NCI-H2171 (cell line): ENCODE data around the gene LINC00237.

ENCODE experiments used
- DNase-seq: peaks from one replicate; lab custom pipeline; 2025; lab: John Stamatoyannopoulos, UW

Gene LINC00237

DNA sequence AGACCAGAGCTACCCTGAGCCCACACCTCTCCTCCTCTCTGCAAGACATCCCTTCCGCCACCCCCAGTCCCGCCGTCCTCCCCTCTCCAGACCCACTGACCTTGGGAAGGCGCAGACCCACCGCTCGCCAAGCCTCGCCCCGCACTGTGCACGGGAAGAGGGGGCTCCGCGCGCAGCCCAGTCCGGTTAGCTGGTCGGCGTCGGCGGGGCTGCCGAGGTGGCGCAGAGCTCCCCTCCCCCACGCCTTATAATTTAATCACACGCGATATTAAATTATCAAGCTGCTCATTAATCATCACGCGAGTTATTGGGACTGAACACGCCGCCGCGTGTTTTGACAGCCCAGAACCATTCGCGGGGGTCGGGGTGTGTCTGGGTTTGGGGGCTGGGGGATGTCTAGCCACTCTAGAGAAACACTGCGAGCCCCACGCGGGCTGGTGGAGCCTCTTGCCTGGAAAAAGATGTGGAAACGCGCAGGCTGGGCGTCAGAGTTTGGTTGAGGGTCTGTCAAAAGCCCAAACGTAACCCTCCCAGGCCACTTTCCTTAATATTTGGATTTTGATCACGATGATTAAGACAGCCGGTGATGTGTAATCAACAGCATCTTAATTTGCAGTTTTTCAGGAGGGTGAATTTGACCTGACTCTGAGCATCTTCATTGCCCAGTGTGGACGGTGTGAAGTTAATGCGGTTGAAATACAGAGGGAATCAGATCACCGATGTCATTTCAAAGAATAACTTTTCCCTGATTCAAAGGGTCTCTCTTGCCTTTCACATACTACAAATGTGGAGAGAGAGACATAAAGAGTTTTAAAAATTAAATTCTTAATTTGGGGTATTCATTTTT is at the start of gene LINC00237:
Gene LINC00237 (minus strand): TSS at position 188 of the 847 bp plus-strand sequence.
- DNase-seq, result no peak

- DNase-seq, result no peak
Observed at GRCh38 chr20:21155268-21155667, 49.1 kb upstream of the LINC00237 start.

- no peak for DNase-seq
Observed at GRCh38 chr20:21154692-21155091, 48.5 kb upstream of the LINC00237 start.

GRCh38 chr20:21151791-21152190 is 45.6 kb upstream of the LINC00237 start:
- DNase-seq, result no peak

- DNase-seq, result no peak
Observed at GRCh38 chr20:21149344-21149743, 43.2 kb upstream of the LINC00237 start.

DNA sequence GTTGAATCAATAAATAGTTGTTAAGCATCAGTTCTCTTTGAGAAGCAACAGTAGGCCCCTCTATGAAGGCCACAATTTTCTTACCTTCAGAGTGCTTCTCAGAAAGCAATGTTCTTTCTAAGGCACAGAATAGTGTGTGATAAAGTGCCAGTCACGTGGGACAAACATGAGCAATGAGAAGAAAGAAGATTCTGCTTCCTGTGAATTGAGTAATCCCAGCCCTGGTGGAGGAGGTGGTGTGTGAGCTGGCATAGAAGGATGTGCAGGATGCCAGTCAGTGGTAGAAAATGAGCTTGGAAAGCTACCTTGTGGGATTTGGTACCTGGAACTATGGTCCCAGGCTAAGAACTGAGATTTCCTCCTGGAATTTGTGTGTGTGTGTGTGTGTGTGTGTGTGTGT is 41.4 kb upstream of the LINC00237 start:
- DNase-seq, result no peak

GRCh38 chr20:21146215-21146614 is 40.1 kb upstream of the LINC00237 start:
- DNase-seq, result no peak

- DNase-seq, result no peak
Observed at GRCh38 chr20:21145424-21145823, 39.3 kb upstream of the LINC00237 start.

- no peak for DNase-seq
Observed at GRCh38 chr20:21143194-21143890, 37.2 kb upstream of the LINC00237 start.

- no peak for DNase-seq
Observed at GRCh38 chr20:21141825-21142224, 35.7 kb upstream of the LINC00237 start.

DNA sequence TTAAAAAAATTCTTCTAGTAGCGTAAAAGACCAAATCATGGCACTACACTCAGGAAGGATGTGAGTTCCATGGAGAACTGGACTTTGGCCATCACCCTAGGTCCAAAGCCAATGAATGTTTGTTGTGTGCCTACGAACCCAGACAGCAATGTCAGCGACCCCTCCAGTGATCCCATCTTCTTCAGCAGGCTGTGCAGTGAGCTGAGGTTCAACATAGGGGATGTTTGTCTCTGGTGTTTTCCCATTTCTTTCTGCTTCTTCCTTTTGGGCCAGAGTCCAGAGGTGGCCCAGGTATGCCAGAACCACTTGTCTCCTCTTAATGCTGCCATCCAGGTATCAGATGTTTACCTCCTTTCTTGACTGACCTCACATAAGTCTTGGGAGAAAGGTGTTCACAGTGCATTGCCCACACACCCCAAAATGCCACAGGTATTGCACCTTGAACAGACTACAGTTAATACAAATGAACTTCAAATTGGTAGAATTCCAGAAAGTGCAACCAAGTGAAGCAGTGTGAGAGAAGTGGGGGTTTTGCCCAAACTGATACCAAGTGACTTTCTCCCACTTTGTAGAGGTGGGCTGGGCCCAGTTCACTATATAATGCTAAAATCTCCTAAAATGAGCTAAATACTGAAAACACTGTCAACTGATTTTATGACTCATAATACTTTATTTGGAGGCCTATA is 33.9 kb upstream of the LINC00237 start:
- no peak for DNase-seq

- DNase-seq, result no peak
Observed at GRCh38 chr20:21137078-21137477, 30.9 kb upstream of the LINC00237 start.

DNA sequence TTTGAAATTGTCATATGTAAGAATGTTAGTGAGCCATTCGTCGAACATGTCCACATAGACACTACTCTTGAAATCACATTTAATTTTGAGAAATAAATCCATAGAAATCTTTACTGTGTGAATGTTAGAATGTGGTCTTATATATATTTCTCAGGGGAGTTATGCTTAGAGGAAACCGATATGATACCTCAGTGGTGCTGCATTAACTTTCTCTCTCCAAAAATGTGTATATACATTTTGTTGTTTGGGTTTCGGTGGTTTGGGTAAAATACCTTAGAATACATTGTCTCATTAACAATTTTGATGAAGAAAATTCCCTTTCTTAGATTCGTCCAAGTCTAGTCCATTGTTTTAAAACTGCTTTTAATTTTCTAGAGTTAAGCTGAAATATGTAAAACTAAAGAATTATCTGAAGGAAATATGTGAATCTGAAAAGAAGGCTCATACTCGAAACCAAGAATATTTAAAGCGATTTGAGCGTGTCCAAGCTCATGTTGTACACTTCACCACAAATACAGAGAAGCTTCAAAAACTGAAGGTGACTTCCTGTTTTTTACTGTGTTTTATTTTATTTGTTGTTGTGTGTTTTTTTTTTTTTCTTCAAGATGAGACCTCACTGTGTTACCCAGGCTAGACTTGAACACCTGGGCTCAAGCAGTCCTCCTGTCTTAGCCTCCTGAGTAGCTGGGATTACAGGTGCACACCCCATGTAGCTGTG is 30.0 kb upstream of the LINC00237 start:
- no peak for DNase-seq

DNA sequence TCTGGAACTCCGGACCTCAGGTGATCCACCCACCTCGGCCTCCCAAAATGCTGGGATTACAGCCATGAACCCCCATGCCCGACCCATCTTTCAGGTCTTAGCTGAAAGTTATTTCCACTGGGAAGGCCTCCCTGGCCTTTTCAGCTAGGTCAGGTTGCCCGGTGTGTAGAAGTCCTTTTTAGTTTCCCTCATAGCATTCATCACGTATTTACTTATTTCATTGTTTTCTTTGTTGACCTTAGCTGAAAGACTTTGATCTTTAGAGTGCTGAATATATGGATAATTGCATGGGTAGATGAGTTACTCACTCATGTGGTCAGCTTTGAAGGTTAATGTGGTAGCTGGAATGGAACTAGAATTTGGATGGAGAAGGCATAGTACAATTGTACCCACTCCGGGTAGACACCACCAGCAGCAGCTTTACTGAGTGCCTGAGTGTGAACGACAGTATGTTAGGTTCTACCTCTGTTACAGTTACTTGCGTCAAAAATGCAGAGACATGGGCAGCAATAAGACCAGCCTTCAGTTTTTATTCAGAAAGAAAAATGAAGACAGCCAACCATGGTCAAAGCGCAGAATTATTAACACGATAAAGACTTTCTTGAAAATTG is 28.8 kb upstream of the LINC00237 start:
- DNase-seq, result no peak

DNA sequence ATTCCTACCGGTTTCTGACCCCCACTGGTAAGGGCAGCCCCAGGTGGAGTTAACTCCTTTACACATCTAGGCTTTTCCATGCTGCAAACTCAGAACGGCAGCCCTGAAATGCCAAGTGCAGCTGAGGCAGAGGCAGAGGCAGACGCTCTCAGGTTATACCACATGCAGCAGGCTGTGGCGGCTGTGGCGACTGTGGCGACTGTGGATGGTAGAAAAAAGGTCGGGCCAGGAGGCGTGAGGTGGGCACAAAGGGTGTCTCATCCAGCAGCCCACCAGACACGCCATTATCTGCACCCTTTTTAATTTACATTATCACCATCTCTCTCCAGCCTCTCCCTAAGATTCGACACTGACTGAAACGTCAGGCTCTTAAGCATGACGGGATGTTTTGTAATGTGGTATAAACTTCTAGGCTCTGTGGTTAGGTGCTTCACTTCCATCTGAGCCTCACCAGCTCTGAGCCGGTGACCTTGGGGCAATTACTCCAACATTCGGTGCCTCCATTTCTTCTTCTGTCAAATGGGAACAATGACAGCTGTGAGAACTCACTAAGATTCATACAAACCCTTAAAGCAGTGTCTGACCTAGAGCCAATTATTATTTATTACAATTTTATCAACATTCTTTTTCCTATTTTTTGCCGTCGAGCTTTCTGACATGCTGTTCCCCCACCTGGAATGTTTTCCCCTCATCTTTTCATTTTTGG is 27.9 kb upstream of the LINC00237 start:
- DNase-seq, result no peak

DNA sequence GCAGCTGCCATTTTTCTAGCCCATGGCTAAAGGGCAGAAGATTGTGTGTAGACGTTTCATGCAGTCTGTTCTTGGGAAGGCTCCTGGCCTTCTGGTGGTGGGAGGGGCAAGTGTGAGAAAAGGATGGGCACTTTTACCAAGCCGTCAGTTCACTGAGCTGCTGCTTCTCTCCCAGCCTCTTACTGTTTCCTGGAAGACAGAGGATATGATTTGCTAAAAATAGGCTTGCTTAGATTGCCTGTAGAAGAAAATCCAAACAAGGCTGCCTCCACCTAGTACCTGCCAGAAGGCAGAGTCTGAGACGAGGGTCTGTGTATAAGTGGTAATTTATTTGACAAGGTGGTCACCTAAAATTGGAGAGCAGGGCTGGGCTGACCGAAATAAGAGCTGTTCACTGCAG is 27.2 kb upstream of the LINC00237 start:
- no peak for DNase-seq

GRCh38 chr20:21129861-21130260 is 23.7 kb upstream of the LINC00237 start:
- DNase-seq, result no peak

GRCh38 chr20:21127201-21127981 is 21.2 kb upstream of the LINC00237 start:
- no peak for DNase-seq

DNA sequence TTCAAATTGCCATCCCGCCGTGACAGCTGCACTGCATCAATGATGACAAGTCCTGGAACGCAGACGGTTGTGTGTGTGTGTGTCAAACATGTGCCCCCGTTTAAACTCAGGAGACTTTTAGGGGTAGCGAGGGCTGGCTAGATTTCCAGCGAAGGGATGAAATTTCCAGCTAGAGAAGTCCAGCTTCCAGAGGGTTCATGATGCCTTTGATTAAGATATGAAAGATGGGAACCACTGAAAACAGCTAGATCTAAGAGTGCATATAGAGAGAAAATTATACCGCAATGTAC is 20.4 kb upstream of the LINC00237 start:
- DNase-seq, result no peak

DNA sequence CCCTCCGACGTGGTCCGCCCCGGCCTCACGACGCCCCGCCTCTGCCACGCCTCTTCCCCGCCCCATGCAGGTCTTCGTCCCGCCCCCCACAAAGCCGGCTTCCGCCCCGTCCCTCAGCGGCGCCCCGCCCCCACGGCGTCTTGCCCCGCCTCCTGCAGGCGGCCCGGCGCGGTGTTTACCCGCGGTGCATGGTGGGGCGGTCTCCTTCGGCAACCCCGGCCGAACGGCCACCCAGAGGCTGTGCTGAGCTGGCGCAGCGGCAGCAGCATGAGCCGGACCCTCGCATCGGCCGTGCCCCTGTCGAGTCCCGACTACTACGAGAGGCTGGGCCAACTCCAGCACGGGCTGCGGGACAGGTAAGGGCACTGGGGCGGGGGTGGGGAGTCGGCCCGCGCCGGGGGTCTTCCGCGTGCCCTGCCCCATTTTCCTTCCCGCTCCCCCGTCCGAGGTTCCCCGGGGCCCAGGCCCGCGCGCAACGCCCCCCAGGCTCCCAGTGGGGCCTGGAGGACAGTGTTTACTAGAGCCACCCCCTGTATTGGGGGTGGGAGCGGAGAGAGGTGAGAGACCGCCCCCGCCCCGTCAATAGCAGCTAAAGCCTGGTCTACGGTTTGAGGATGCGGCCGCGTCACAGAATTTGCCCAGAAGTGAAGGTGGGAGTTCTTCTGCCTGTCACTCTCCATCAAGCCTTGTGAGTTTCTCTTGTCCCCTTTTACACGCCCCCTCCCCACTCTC is 19.9 kb upstream of the LINC00237 start, which contains the start of gene KIZ:
Gene KIZ (plus strand): TSS at position 234 of the 732 bp plus-strand sequence. CDS start 34 bp downstream, at position 268.
- DNase-seq, result peak; percentile 98
